ENCODE data around the gene DOK1. TPM values are rescaled to one million over a fixed set of nuclear protein-coding genes. Genes with fewer than 3 reads are reported as not detected.

The DOK1 gene
- total RNA-seq, 2 experiments from 2014 or later = 19.6 to 23.5 TPM

DNA sequence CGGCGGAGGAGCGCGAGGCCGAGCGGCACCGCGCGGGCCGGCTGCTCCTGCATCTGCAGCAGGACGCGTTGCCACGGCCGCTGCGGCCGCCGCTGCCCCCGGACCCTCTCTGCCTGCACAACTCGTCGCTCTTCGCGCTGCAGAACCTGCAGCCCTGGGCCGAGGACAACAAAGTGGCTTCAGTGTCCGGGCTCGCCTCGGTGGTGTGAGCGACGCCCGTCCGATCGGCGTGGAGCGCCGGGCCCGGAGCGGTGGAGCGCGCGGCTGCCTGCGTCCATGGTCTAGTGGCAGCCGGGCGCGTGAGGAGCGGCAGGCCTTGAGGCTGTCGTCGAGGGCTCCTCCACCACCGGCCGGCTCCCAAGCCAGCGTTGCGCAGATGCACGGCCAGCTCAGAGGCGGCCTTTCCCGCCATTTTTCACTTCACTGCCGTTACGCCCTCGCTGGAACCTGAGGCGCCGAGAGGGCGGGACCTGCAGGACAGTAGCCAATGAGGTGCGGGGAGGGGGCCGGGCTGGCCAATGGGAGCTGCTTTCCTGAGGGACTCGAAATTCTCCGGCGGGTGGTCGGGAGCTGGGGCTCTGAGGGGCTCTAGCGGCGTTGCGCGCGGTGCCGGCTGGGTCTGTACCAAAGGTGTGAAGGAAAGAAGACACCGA, 38.4 kb upstream of the DOK1 start:
- Mint-ChIP-seq H3K27me3 (peaks cover 85% of the 10 kb centered on the region), H3K27ac (no peak overlapping the region), H3K4me3 (peak overlapping the region; percentile 46), H3K4me1 (peaks cover 7% of the 10 kb centered on the region), H3K9me3 (peaks cover 2% of the 10 kb centered on the region), H3K36me3 (peaks cover 14% of the 10 kb centered on the region)
- peak; percentile 73 for DNase-seq

DNA sequence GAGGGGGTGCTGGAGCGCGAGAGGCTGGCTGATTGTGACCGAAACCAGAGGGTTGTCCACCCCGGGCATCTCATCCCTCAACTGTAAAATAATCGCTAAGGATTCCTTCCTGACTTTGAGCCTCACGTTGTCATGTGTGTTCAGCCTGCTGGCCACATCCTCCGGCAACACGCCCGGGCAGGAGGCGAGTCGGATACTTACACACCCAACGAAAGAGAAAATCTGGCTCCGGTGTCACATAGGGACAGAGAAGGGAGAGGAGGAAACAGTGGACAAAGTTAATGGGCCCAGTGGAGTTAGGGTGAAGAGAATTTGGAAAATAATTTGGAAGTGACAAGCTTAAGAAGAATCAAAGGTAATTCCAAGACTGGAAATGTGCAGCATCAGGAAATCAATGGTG, 37.9 kb upstream of the DOK1 start:
- peaks cover 80% of the 10 kb centered on the region for H3K27me3 Mint-ChIP-seq
- peaks cover 14% of the 10 kb centered on the region for H3K36me3 Mint-ChIP-seq
- no peak for DNase-seq
- H3K4me1 Mint-ChIP-seq = peaks cover 5% of the 10 kb centered on the region
- H3K4me3 Mint-ChIP-seq = peak overlapping the region; percentile 46
- H3K9me3 Mint-ChIP-seq = peaks cover 2% of the 10 kb centered on the region
- no peak overlapping the region for H3K27ac Mint-ChIP-seq

DNA sequence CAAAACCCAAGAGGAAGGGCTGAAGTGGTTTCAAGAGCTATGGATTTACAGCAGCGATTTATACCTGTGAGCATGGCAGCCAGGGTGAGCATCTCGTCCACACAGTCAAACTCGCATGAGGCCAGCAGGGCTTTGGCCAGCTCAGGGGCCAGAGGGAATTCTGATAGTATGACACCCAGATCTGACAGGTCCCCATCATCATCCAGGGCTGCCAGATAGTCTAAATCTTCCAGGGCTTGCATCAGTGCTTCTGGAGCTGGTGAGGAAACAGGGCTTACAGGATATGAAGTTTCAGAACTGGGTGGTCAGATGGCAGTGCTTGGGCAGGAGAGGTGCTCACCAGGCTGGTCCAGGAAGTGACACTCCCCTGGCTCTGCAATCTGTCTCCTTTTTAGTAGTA, 32.0 kb upstream of the DOK1 start:
- Mint-ChIP-seq H3K27ac (no peak overlapping the region), H3K4me3 (no peak overlapping the region)

DNA sequence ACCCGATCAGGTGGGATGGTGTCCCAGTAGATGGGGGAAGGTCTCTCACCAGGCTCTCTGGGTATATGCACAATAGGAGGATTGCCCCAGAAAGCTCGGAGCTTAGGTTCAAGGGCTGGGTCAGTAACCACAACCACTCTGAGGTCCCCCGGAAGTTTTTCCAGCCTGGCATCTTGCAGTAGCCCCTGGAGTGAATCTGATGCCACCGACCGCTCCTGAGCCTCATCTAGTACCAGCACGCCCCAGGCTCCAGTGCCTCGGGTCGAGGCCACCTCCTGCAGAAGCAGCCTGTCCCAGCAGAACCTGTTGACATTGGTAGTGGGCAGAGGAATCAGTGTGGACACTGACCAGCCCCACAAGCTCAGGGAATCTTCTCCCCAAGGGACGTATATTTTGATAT, 30.5 kb upstream of the DOK1 start:
- no peak overlapping the region for H3K4me3 Mint-ChIP-seq
- H3K9me3 Mint-ChIP-seq = peaks cover 2% of the 10 kb centered on the region
- H3K4me1 Mint-ChIP-seq = peaks cover 19% of the 10 kb centered on the region
- H3K27me3 Mint-ChIP-seq = peaks cover 14% of the 10 kb centered on the region
- H3K36me3 Mint-ChIP-seq = peaks cover 41% of the 10 kb centered on the region
- DNase-seq = no peak
- no peak overlapping the region for H3K27ac Mint-ChIP-seq

More for the DNA sequence above, 32.0 kb upstream of the DOK1 start:
- DNase-seq = no peak
- Mint-ChIP-seq H3K4me1 (peaks cover 8% of the 10 kb centered on the region), H3K27me3 (peaks cover 29% of the 10 kb centered on the region), H3K9me3 (peaks cover 2% of the 10 kb centered on the region), H3K36me3 (peaks cover 27% of the 10 kb centered on the region)

DNA sequence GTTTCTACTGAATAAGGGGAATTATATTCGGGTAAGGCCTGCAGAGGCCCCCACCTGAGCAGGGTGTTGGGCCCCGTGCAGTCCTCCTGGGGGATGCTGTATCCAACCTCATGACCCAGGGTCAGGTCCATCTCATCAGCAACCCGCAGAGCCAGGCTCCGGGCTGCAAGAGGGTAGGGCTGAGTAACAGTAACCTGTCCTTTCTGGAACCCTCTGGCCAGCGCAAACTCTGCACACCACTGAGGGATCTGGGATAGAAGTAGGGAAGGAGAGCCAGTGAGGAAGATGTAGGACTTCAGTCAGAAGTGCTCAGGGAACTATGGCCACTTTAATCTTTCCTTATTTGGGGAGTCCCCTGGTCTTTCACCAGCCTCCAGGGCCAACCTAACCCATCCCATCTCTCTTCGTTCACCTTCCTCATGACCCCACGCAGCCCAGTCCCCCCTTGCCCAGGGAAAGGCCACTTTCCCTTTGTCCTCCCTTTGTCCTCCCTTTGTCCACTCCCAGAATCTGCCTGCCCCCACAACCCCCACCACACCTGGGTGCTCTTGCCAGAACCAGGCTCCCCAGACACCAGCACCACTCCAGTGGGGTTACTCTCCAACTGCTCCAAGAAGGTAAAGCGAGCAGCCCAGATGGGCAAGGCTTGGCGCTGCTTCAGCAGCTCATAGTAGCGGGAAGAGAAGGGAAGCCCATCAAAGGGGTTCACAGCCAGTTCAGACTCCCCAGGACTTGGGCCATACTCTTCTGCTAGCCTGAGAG, 29.4 kb upstream of the DOK1 start:
- no peak overlapping the region for H3K4me3 Mint-ChIP-seq
- H3K9me3 Mint-ChIP-seq = peaks cover 2% of the 10 kb centered on the region
- peaks cover 6% of the 10 kb centered on the region for H3K27me3 Mint-ChIP-seq
- peaks cover 19% of the 10 kb centered on the region for H3K4me1 Mint-ChIP-seq
- DNase-seq = no peak
- H3K36me3 Mint-ChIP-seq = peaks cover 43% of the 10 kb centered on the region
- peak overlapping the region; percentile 52 for H3K27ac Mint-ChIP-seq

DNA sequence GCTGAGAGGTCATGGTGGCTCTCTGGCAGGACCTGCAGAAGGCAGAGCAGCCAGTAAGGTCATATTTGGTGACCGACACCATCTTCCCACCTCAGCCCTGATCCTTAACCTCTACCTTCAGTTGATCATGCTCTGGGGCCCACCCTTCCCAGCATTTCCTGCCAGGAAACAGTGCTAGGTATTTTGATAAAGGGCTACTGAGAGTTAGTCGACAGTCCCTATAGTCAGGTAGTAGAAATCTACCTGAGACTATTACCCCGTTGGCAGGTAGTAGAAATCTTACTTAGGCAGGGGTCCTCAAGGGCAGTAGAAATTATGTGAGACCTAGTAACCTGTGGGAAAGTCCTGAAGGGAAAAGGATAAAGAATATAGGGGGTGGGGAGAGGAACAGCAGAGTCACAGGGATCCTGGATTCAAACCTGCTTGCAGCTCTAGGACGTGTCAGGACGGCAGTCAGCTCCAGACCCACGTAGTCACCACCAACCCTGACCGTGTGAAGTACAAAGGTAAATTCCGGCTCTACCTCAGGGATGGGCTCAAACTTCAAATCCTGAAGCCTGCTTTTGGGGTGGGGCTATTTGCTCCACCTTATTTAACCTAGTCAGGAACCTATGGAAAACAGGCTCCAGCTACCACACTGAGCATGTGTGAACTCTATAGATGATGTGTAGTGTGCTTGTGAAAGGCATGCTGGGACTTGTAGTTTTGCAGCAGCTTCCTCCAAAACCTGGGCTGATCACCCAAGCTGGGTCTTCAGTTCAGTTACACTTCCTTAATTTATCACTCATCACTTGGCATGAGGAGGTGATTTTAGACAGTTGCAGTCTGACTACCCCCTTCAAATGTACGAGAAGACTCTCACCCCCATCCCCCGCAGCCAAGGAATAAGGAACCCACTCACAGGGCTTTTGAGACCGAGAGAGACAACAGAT, 28.5 kb upstream of the DOK1 start, which contains the start of gene DQX1:
Gene DQX1 (minus strand): TSS at position 515 of the 932 bp plus-strand sequence. CDS start 502 bp downstream, at position 13.
- Mint-ChIP-seq H3K27ac (peak within 1 kb of the TSS; percentile 52), H3K4me1 (peaks cover 25% of the 10 kb centered on the region), H3K27me3 (no peaks in the 10 kb centered on the region), H3K9me3 (peaks cover 2% of the 10 kb centered on the region), H3K4me3 (peak within 1 kb of the TSS; percentile 5), H3K36me3 (peaks cover 47% of the 10 kb centered on the region)
- DNase-seq = no peak

DNA sequence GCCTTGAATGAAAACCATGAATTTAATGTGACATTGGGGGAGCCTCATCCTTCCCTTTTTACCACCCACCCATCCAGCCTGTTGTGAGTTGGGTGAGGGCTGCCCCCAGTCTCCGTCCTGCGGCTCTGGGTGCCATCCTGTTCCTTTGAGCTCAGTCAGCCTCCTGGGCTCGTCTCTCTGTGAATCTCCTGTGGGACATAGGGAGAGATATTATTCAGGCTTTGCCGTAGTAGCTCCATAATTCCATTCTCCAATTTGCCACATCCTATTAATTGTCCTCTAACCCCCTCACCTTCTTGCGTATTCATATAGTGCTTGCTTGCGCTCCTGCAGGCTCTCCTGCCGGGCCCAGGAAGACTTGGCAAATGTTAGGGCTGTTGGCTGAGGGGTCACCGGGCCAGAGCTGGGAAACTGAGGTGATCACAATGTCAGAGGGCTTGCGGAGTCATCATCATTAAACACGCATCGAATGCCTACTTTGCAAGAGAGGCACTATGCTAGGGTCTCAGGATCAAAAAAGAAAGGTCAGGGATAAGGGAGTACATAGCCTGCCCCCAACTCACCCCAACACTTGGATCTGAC, 27.8 kb upstream of the DOK1 start:
- no peak overlapping the region for H3K4me3 Mint-ChIP-seq
- peaks cover 54% of the 10 kb centered on the region for H3K36me3 Mint-ChIP-seq
- H3K27ac Mint-ChIP-seq = no peak overlapping the region
- H3K27me3 Mint-ChIP-seq = no peaks in the 10 kb centered on the region
- H3K9me3 Mint-ChIP-seq = peaks cover 2% of the 10 kb centered on the region
- peaks cover 33% of the 10 kb centered on the region for H3K4me1 Mint-ChIP-seq
- no peak for DNase-seq

DNA sequence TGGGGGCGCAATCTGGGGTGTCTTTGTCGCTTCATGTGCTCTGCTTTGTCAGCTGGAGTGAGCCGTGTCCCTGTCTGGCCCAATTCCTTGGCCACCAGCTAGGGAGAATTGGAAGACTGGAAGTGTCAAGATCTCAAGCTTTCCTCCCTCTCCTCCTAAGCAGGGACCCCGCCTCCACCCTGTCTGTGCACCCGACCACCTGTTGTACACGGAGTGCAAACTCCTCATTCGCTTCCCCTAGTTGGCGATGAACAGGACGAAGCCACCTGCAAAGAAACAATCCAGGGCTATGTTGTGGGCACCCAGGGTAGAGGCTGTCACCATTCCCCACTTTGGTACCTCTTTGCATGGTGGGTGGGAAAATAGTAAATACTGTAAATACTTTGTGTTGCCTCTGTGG, 26.8 kb upstream of the DOK1 start:
- peaks cover 63% of the 10 kb centered on the region for H3K36me3 Mint-ChIP-seq
- H3K27me3 Mint-ChIP-seq = no peaks in the 10 kb centered on the region
- peaks cover 2% of the 10 kb centered on the region for H3K9me3 Mint-ChIP-seq

DNA sequence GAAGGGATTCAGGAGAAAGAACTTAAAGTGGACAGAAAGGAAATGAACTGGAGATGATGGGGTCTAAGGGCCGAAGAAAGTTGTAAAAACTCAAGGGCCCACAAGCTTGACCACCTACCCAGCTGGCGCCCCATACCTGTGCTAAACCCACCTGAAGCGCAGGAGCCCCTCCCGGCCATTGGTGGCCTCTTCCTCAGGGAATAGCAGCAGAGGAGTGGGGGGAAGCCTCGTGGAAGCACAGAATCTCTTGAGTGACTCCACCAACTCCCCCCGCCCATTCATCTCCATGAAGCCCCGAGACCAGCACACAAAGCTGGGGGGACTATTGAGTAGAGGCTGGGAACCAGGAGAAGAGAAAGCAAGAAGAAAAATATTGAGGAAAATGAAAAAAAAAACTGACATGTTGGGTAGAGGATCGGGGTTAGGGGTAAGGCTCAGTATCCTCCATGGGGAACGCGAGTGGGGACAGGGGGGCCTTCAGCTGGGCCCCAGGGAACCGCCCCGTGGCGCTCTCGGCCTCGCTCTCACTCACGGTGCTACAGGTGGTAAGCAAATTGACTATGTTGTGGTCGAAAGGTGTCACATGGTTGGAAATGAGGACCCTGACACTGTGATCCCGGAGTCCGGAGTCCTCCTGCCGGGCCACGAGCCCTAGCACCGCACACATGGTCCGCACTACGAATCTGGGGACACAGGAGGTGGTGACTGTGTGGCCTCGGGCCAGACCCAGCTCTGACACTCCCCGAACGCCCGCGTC, 25.7 kb upstream of the DOK1 start:
- H3K9me3 Mint-ChIP-seq = peaks cover 2% of the 10 kb centered on the region
- H3K27ac Mint-ChIP-seq = peak overlapping the region; percentile 98
- H3K4me3 Mint-ChIP-seq = peak overlapping the region; percentile 98
- peaks cover 40% of the 10 kb centered on the region for H3K4me1 Mint-ChIP-seq
- no peak for DNase-seq
- H3K27me3 Mint-ChIP-seq = no peaks in the 10 kb centered on the region
- H3K36me3 Mint-ChIP-seq = peaks cover 64% of the 10 kb centered on the region

More for the DNA sequence above, 26.8 kb upstream of the DOK1 start:
- Mint-ChIP-seq H3K4me3 (peak overlapping the region; percentile 98), H3K4me1 (peaks cover 40% of the 10 kb centered on the region), H3K27ac (no peak overlapping the region)
- no peak for DNase-seq

DNA sequence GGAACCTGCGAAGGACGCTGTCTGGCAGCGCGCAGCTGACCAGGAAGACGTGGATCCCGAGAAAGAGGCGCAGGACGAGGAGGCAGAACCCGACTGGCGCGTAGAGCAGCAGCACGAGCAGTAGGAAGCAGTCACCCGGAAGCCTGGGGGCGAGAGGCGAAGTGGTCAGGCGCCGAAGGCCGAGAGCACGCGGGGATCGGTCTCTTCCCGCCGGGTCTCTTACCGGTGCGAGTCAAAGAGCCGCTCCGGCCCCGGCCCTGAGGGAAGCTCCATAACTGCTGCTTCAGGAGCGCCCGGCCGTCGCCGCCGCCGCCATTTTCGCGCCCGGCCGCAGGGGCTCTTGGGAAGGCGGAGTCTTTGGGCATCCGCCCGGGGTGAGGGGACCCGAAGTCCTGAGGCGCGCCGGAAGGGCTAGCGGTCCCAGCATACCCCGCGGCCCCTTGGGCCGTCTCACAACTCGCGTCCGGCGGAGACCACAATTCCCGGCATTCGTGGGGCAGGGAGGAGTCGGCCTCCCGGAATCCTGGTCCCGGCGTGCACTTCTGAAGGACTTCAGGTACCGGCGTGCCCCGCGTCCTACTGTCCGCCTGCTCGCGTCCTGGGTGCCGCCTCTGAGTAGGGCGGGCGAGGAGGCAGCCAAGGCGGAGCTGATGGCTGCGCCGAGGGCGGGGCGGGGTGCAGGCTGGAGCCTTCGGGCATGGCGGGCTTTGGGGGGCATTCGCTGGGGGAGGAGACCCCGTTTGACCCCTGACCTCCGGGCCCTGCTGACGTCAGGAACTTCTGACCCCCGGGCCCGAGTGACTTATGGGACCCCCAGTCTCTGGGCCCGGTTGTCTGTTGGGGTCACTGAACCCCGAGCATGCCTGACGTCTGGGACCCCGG, 24.9 kb upstream of the DOK1 start, which contains the start of the genes AUP1 and HTRA2:
Gene AUP1 (minus strand): TSS at position 350 of the 882 bp plus-strand sequence. CDS start 77 bp downstream, at position 273.
Gene HTRA2 (plus strand): TSS at position 577 of the 882 bp plus-strand sequence. CDS start 74 bp downstream, at position 651.
- Mint-ChIP-seq H3K36me3 (peaks cover 64% of the 10 kb centered on the region), H3K27me3 (no peaks in the 10 kb centered on the region), H3K9me3 (peaks cover 2% of the 10 kb centered on the region), H3K4me3 (peak within 1 kb of the TSS; percentile 98), H3K4me1 (peaks cover 40% of the 10 kb centered on the region), H3K27ac (peak within 1 kb of the TSS; percentile 98)
- DNase-seq = peak; percentile 96

DNA sequence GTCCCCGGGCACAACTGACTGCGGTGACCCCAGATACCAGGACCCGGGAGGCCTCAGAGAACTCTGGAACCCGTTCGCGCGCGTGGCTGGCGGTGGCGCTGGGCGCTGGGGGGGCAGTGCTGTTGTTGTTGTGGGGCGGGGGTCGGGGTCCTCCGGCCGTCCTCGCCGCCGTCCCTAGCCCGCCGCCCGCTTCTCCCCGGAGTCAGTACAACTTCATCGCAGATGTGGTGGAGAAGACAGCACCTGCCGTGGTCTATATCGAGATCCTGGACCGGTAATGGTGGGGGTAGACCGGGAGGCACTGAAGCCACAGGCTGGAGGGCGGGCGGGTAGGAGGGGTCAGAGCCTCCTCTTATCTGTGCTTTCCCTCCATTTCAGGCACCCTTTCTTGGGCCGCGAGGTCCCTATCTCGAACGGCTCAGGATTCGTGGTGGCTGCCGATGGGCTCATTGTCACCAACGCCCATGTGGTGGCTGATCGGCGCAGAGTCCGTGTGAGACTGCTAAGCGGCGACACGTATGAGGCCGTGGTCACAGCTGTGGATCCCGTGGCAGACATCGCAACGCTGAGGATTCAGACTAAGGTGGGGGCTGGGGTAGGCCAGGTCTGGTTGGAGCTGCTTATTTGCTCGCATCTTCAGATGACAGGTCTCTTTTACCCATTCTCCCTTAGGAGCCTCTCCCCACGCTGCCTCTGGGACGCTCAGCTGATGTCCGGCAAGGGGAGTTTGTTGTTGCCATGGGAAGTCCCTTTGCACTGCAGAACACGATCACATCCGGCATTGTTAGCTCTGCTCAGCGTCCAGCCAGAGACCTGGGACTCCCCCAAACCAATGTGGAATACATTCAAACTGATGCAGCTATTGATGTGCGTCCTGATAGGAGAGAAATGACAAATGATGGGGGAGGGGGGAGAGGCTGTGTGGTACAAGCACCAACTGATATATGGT, 24.0 kb upstream of the DOK1 start:
- H3K36me3 Mint-ChIP-seq = peaks cover 60% of the 10 kb centered on the region
- peak; percentile 52 for DNase-seq
- no peaks in the 10 kb centered on the region for H3K27me3 Mint-ChIP-seq

DNA sequence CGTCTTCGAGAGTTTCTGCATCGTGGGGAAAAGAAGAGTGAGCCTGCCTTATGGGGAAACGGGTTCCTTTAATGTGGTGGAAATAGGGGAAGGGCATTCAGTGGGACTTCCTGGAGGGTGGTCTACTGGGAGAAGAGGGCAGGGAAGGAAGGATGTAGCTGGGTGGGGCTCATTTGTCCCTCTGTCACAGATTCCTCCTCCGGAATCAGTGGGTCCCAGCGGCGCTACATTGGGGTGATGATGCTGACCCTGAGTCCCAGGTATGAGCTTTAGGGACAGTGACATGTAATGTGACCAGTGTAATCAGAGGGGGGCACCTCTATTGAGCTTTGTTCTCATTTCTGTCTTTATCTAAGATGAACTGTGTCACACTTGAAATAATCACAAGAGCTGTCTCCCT, 22.9 kb upstream of the DOK1 start:
- Mint-ChIP-seq H3K36me3 (peaks cover 50% of the 10 kb centered on the region), H3K9me3 (no peaks in the 10 kb centered on the region), H3K27ac (no peak overlapping the region), H3K4me3 (peak overlapping the region; percentile 98), H3K4me1 (peaks cover 36% of the 10 kb centered on the region), H3K27me3 (no peaks in the 10 kb centered on the region)
- DNase-seq = no peak

More for the DNA sequence above, 24.0 kb upstream of the DOK1 start:
- H3K27ac Mint-ChIP-seq = peak overlapping the region; percentile 98
- peaks cover 2% of the 10 kb centered on the region for H3K9me3 Mint-ChIP-seq
- H3K4me3 Mint-ChIP-seq = peak overlapping the region; percentile 98
- H3K4me1 Mint-ChIP-seq = peaks cover 40% of the 10 kb centered on the region
